SK-N-SH treated with all-trans-retinoic acid at 6 μM for 48 hours (cell line): ENCODE results near the gene TDO2.

Experiments used
- ESRRG ChIP-seq: fragments of 250-450 bp; sonication (Bioruptor Pico); IDR thresholded peaks from 2 replicates; pipeline ENCODE4 v1.6.1; 2021; ENCODE audit warnings: mild to moderate bottlenecking
- ISL1 ChIP-seq: fragments of 250-450 bp; sonication (Bioruptor Pico); IDR thresholded peaks from 2 replicates; pipeline ENCODE4 v2.1.2; 2022; ENCODE audit warnings: mild to moderate bottlenecking, moderate library complexity
- RARB ChIP-seq: fragments of 250-450 bp; sonication (Bioruptor Pico); IDR thresholded peaks from 2 replicates; pipeline ENCODE4 v1.8.0; 2021; ENCODE audit warnings: mild to moderate bottlenecking, moderate library complexity
- ZC3H10 ChIP-seq: fragments of 250-450 bp; sonication (Bioruptor Pico); IDR thresholded peaks from 2 replicates; pipeline ENCODE4 v1.5.1; 2021; ENCODE audit warnings: mild to moderate bottlenecking, moderate library complexity
- ZFP3 ChIP-seq: fragments of 250-450 bp; sonication (Bioruptor Pico); IDR thresholded peaks from 2 replicates; pipeline ENCODE4 v1.5.0; 2020; ENCODE audit warnings: mild to moderate bottlenecking, moderate library complexity
- TF ChIP-seq, protein P1 (sequence below): fragments of 250-450 bp; sonication (Bioruptor Pico); IDR thresholded peaks from 2 replicates; pipeline ENCODE4 v1.5.0; 2020; ENCODE audit warnings: mild to moderate bottlenecking, moderate library complexity
- TF ChIP-seq, protein P2 (sequence below): fragments of 250-450 bp; sonication (Bioruptor Pico); IDR thresholded peaks from 2 replicates; pipeline ENCODE4 v1.8.0; 2021; ENCODE audit warnings: low read depth, mild to moderate bottlenecking, moderate library complexity, borderline replicate concordance
- TF ChIP-seq, protein P3 (sequence below): fragments of 250-450 bp; sonication (Bioruptor Pico); IDR thresholded peaks from 2 replicates; pipeline ENCODE4 v1.8.0; 2020; ENCODE audit warnings: mild to moderate bottlenecking, moderate library complexity, borderline replicate concordance
- TF ChIP-seq, protein P4 (sequence below): fragments of 250-450 bp; sonication (Bioruptor Pico); IDR thresholded peaks from 2 replicates; pipeline ENCODE4 v1.5.1; 2020; ENCODE audit warnings: low read depth, mild to moderate bottlenecking, moderate library complexity

DNA sequence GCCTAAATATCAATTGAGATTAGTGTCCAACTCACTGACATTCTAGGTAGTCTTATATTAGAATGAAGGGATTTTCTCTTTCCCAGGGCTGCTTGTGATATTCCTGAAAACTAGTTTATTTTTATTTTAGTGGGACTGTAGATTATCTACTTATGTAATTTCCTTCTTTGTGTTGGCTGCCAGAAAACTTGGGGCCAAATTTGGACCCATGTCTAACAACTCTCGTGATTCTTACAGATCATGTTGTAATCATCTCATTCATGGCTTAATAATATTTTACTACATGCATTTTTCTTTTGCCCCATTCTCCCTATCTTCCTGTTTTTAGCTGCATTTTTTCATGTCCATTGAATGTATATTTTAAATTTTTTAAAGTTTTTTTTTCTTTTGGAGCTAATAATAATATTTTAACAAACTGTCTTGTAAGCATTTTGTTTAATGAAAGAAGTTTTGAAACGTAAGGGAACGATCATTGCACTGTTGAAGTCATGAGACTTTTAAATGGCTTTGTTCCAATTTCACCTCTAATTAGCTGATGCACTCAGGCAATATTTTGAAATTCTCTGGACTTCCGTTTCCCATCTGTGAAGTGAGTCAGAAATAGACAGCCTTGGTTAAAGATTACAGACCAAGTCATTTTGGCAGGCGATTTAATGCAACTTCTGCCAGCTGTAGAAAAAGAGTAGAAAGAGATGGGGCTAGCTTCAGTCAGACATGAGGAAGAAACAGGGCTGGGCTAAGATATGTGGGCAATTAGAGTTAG is 14.3 kb upstream of the TDO2 start:
- TF ChIP-seq, protein P1, sequence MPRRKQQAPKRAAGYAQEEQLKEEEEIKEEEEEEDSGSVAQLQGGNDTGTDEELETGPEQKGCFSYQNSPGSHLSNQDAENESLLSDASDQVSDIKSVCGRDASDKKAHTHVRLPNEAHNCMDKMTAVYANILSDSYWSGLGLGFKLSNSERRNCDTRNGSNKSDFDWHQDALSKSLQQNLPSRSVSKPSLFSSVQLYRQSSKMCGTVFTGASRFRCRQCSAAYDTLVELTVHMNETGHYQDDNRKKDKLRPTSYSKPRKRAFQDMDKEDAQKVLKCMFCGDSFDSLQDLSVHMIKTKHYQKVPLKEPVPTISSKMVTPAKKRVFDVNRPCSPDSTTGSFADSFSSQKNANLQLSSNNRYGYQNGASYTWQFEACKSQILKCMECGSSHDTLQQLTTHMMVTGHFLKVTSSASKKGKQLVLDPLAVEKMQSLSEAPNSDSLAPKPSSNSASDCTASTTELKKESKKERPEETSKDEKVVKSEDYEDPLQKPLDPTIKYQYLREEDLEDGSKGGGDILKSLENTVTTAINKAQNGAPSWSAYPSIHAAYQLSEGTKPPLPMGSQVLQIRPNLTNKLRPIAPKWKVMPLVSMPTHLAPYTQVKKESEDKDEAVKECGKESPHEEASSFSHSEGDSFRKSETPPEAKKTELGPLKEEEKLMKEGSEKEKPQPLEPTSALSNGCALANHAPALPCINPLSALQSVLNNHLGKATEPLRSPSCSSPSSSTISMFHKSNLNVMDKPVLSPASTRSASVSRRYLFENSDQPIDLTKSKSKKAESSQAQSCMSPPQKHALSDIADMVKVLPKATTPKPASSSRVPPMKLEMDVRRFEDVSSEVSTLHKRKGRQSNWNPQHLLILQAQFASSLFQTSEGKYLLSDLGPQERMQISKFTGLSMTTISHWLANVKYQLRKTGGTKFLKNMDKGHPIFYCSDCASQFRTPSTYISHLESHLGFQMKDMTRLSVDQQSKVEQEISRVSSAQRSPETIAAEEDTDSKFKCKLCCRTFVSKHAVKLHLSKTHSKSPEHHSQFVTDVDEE: no peak
- TF ChIP-seq, protein P2, sequence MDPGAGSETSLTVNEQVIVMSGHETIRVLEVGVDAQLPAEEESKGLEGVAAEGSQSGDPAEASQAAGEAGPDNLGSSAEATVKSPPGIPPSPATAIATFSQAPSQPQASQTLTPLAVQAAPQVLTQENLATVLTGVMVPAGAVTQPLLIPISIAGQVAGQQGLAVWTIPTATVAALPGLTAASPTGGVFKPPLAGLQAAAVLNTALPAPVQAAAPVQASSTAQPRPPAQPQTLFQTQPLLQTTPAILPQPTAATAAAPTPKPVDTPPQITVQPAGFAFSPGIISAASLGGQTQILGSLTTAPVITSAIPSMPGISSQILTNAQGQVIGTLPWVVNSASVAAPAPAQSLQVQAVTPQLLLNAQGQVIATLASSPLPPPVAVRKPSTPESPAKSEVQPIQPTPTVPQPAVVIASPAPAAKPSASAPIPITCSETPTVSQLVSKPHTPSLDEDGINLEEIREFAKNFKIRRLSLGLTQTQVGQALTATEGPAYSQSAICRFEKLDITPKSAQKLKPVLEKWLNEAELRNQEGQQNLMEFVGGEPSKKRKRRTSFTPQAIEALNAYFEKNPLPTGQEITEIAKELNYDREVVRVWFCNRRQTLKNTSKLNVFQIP (CRISPR knock-in tag): no peak
- TF ChIP-seq ZFP3 (CRISPR knock-in tag) (no peak), ZC3H10 (CRISPR knock-in tag) (no peak), ISL1 (CRISPR knock-in tag) (peak; percentile 78), RARB (CRISPR knock-in tag) (no peak), ESRRG (CRISPR knock-in tag) (no peak)
- TF ChIP-seq, protein P3, sequence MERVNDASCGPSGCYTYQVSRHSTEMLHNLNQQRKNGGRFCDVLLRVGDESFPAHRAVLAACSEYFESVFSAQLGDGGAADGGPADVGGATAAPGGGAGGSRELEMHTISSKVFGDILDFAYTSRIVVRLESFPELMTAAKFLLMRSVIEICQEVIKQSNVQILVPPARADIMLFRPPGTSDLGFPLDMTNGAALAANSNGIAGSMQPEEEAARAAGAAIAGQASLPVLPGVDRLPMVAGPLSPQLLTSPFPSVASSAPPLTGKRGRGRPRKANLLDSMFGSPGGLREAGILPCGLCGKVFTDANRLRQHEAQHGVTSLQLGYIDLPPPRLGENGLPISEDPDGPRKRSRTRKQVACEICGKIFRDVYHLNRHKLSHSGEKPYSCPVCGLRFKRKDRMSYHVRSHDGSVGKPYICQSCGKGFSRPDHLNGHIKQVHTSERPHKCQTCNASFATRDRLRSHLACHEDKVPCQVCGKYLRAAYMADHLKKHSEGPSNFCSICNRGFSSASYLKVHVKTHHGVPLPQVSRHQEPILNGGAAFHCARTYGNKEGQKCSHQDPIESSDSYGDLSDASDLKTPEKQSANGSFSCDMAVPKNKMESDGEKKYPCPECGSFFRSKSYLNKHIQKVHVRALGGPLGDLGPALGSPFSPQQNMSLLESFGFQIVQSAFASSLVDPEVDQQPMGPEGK (CRISPR knock-in tag): no peak
- TF ChIP-seq, protein P4, sequence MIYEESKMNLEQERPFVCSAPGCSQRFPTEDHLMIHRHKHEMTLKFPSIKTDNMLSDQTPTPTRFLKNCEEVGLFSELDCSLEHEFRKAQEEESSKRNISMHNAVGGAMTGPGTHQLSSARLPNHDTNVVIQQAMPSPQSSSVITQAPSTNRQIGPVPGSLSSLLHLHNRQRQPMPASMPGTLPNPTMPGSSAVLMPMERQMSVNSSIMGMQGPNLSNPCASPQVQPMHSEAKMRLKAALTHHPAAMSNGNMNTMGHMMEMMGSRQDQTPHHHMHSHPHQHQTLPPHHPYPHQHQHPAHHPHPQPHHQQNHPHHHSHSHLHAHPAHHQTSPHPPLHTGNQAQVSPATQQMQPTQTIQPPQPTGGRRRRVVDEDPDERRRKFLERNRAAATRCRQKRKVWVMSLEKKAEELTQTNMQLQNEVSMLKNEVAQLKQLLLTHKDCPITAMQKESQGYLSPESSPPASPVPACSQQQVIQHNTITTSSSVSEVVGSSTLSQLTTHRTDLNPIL (CRISPR knock-in tag): no peak
